Right hindlimb (tissue), 1 donor: Measurements from ENCODE around the gene MYRFL.
A peak's percentile ranks its signal among the peaks of the same experiment; 100 is the strongest.

ENCODE experiments used
- DNase-seq: peaks from one replicate; pipeline ENCODE4 v3.0.0-alpha.2; 2018

Gene MYRFL

GRCh38 chr12:69934011-69934410 is 109.0 kb downstream of the MYRFL start:
- no peak for DNase-seq

- peak; percentile 71 for DNase-seq
Observed at GRCh38 chr12:69935651-69936100, 110.6 kb downstream of the MYRFL start.

DNA sequence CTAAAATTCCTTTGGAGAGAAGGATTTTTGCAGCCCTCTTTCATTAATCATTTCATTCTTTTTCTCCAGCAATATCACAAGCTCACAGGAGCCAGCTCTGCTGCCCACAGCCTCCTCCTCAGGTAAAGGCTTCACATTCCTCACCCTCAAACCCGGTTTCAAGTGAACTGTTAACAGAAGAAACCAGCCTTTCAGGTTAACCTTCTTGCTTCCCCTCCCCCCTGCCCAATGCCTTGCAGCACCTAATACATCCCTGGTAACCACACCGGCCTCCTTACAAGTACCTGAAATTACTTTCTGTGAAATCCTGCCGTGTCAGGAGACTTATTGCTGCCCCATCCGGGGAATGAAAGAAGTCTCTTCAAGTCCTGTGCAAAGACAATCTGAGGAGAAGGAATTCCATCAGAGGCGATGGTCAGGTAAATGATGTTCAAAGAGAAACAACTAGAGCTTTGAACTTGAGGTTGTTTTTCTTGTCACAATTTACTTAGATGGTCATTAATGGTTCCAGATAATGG is 111.2 kb downstream of the MYRFL start:
- no peak for DNase-seq

GRCh38 chr12:69936766-69937165 is 111.7 kb downstream of the MYRFL start:
- no peak for DNase-seq

GRCh38 chr12:69947123-69947522 is 122.1 kb downstream of the MYRFL start:
- no peak for DNase-seq

- no peak for DNase-seq
Observed at GRCh38 chr12:69947897-69948296, 122.9 kb downstream of the MYRFL start.

GRCh38 chr12:69948851-69949250 is 123.8 kb downstream of the MYRFL start:
- no peak for DNase-seq

DNA sequence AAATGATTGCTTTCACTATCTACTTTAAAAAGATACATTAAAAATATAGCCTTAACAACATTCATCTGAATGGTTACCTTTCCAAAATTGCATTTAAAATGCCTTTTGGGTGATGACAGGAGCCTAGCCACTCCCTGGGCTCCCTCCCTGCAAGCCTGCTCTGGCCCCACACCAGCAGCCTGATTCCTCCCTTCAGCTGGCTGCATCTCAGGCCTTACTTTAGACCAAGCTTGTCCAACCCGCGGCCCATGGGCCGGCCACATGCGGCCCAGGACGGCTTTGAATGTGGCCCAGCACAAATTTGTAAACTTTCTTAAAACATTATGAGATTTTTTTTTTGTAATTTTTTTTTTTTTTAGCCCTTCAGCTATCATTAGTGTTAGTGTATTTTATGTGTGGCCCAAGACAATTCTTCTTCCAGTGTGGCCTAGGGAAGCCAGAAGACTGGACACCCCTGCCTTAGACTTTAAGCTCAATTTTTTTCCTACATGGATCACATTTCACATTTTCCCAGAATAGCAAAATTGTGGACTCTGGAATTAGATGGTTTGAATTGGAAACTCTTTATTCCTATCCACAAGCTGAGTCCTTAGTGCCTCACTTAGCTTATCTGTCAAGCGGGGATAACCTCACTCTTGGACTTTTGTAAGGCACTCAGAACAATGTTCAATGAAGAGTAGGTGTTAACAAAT is 124.4 kb downstream of the MYRFL start:
- peak; percentile 50 for DNase-seq

DNA sequence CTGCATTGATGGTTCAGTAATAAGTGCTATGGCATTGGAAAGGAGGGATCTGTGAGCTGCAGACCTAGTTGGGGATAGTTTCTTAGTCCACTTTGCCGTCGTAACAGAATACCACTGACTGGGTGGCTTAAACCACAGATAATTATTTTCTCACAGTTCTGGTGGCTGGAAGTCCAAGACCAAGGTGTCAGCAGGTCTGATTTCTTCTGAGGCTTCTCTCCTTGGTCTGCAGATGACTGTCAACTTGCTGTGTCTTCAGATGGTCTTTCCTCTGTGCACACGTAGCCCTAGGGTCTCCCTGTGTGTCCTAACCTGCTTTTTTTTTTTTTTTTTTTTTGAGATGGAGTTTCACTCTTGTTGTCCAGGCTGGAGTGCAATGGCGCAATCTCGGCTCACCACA is 126.1 kb downstream of the MYRFL start:
- DNase-seq = no peak

DNA sequence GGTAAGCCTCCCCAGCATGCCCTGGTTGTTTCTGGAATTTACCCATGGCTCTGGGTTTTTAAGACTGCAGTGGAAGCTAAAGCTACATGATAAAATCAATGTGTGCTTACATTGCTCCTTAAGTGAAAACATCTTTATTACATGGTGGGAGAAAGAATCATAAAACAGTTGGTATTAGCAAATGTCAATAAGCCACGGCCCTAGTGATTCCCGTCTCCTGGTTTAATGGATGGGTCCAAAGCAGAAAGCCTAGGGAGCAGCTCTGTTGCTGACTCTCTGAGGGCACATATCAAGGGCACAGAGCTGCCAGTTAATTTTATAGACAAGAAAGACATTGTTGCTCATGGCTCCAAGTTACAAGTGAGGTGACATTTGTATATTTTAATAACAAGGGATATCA is 127.9 kb downstream of the MYRFL start:
- DNase-seq = no peak

- DNase-seq = no peak
Observed at GRCh38 chr12:69961246-69961645, 136.2 kb downstream of the MYRFL start.

DNA sequence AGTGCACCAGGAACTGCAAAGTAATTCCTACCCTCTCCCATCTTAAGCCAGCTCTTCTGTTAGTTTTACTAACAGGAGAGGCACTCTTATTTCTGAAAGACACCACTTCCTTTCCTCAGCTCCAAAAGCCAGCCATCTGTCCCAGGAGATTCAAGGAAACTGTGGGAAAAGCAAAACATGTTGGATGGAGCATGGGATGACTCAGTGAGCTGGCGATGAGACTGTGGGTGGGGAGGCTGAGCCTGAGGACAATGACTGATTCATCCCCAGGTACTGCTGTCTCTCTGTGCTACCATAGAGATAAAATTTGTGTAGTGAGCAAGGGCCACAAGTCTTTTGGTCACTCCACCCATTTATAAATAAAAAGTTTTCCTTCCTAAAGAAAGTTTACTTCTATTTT is 141.4 kb downstream of the MYRFL start:
- DNase-seq = no peak

GRCh38 chr12:69966839-69967238 is 141.8 kb downstream of the MYRFL start:
- no peak for DNase-seq

DNA sequence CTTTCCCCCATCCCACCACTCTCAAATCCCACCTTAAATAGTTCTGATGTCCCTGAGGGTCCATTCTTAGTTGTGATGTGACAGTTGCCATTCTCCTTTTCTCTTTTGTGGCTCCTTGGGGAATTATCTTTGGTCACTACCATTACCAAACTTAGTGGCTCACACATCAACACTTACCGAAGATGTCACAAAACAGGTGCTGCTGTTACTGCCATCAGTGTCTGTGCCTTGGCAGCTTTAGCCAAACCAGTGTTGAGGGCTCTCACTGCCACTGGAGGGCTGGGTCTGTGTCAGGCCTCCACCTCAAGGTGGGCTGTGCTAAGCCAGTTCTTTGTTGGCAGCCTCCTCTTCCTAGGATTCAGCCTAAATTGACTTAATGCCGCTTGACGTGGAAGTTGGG is 144.0 kb downstream of the MYRFL start:
- no peak for DNase-seq

- no peak for DNase-seq
Observed at GRCh38 chr12:69972136-69972535, 147.1 kb downstream of the MYRFL start.

- DNase-seq = no peak
Observed at GRCh38 chr12:69978020-69978419, 153.0 kb downstream of the MYRFL start.

GRCh38 chr12:69981881-69982475 is 157.0 kb downstream of the MYRFL start:
- no peak for DNase-seq

- DNase-seq = no peak
Observed at GRCh38 chr12:69984241-69984640, 159.2 kb downstream of the MYRFL start.

GRCh38 chr12:69985656-69986055 is 160.6 kb downstream of the MYRFL start:
- no peak for DNase-seq

GRCh38 chr12:69986114-69986513 is 161.1 kb downstream of the MYRFL start:
- DNase-seq = no peak

- no peak for DNase-seq
Observed at GRCh38 chr12:69987579-69988091, 162.6 kb downstream of the MYRFL start.

GRCh38 chr12:69988481-69989321 is 163.7 kb downstream of the MYRFL start:
- peak; percentile 45 for DNase-seq

DNA sequence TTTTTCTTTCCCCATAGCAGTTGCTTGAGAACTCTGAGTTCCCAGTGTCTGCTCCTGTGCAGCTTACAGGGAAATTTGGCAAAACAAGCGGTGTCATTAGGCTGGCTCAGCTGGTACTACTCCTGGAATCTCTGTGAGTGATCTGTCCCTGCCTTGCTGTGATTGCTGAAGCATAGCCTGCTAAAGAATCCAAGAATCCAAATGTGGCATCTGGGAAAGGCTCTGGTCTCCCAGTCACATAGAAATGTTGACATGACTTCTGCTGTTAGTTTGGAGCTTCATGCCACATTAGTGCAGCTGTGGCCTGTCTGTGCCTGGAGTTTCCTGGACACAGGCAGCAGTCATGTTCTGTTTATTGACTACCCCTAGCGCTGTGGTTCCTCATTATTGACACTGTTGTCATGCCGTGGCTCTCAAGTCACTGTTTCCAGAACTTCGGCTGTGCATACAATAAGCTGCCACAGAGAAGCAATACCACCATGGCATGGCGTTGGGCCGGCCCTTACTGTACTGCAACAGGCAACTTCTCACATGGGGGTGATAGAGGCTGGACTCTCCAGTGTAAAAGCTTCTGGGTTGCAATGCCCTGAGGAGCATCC is 166.8 kb downstream of the MYRFL start:
- peak; percentile 66 for DNase-seq
